ENCODE results near the gene LIPN.

The LIPN gene

DNA sequence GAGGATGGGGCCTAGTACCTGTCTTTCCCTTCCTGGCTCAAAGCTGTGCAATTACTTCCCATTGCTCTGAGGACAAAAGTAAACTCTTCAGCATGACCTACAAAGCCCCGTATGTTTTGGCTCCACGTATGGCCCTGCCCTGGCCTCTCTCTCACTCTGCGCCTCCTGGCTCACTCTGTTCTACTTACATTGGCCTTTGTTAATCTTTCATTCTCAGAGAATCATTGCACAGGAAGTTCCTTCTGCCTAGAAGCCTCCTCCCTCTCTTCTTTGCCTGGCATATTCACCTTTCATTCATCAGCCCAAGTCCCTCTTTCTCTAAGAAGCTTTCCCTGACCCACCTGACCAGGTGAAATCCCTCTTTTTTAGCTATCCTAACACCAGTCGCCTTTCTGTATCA lies 66.6 kb downstream of the LIPN start:
- DNase-seq, result no peak

DNA sequence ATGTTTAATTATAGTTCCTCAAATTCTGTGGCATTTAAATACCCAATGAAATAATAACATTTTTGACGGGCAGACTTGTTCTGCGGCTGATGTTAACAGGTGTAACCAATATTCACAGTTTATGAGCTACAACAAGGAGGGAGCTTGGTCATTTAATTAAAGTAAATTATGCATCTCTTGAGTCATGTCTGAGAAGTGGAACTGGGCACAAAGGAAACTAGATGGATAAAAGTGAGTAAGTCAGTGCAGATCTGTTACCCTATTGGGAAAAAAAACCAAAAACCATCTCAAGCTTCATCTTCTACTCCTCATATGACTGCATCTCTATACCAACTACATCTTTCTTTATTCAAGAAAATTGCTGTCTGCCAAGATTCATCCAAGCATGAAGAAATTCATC lies 67.9 kb downstream of the LIPN start:
- DNase-seq, result no peak

DNA sequence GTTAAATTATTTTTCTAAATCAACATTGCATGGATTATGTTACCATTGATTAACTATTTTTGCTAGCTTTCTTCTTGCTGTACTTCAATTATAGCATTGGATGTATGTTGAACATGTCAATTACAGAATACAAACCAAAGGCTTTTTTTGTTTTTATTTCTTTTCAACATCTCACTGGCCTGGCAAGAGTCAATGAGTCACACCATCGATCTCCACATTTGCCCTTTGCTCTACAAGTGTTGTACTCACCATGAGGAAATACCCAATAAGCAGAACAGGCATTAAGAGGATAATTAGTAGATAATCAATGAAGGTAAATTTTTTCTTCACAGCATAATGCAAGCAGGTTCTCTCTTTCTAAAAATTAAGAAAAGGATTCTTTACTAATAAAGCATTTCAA lies 68.5 kb downstream of the LIPN start:
- DNase-seq, result no peak
